Measurements from ENCODE around the gene SYTL1. TPM values are rescaled to one million over a fixed set of nuclear protein-coding genes. Genes with fewer than 3 reads are reported as not detected.

SYTL1 gene, protein sequence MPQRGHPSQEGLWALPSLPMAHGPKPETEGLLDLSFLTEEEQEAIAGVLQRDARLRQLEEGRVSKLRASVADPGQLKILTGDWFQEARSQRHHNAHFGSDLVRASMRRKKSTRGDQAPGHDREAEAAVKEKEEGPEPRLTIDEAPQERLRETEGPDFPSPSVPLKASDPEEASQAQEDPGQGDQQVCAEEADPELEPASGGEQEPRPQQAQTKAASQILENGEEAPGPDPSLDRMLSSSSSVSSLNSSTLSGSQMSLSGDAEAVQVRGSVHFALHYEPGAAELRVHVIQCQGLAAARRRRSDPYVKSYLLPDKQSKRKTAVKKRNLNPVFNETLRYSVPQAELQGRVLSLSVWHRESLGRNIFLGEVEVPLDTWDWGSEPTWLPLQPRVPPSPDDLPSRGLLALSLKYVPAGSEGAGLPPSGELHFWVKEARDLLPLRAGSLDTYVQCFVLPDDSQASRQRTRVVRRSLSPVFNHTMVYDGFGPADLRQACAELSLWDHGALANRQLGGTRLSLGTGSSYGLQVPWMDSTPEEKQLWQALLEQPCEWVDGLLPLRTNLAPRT
- polyA plus RNA-seq, result 100 to 1,000 TPM; 136 to 302 TPM

DNA sequence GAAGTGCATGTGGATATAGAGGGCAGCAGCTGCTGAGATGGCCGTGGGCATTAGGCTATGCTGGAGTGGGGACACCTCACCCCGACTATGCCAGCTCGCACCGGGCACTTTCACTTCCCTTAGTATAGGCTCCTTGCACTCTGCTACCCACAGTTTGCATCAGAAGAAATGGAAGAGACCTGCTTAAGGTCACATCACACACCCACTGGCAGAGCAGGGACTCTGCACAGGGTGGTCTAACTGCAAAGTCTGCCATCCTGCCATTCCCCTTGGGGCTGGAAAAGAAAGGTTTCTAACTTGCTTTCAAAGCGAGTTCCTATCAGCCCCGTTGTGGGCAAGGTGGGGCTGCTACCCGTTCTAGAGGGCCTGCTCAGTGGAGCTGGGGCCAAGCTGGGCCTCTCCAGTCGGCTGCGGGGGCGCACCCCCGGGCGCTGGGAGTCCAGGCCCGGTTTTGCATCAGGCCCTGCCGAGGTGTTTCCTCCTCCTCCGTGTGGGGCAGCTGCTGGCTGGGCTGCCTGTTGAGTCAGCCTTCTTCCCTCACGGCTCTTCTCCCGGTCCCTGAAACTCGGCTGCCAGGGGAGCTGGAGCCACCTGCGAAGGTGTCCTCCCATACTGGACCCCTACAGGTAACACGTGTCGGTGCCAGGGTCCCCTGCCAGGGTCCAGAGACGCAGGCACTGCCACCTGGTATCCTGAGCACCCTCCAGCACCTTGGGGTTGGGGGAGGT, at the start of gene SYTL1:
Gene SYTL1 (plus strand): TSS at position 498 of the 728 bp plus-strand sequence. CDS start 3,313 bp downstream, outside the sequence.
- no peaks in the 10 kb centered on the region for H3K27me3 ChIP-seq (ENCODE audit: control insufficient read depth in 1 of 2, insufficient read depth in 2 of 2, low read length in 2 of 2)
- H3K27ac ChIP-seq (ENCODE audit: low read depth in 2 of 2, low read length in 1 of 2), result peak within 1 kb of the TSS; percentile 98 to 99
- peaks cover 0 to 13% of the 10 kb centered on the region in 2 donors for H3K4me1 ChIP-seq (ENCODE audit: control insufficient read depth in 2 of 2, insufficient read depth in 2 of 2, low read length in 1 of 2)
- no peaks in the 10 kb centered on the region for H3K9me3 ChIP-seq (ENCODE audit: control insufficient read depth in 2 of 2, insufficient read depth in 1 of 2, low read depth in 1 of 2, low read length in 1 of 2)
- peaks cover 0 to 13% of the 10 kb centered on the region in 2 donors for H3K36me3 ChIP-seq (ENCODE audit: control insufficient read depth in 2 of 2, insufficient read depth in 2 of 2, low read length in 1 of 2)
- 16 to 20% methylated on average over 21 to 22 of the region's 22 CpGs for WGBS, 2 donors
- H3K4me3 ChIP-seq (ENCODE audit: low read depth in 1 of 2, low read length in 2 of 2), result peak within 1 kb of the TSS; percentile 84 to 88

DNA sequence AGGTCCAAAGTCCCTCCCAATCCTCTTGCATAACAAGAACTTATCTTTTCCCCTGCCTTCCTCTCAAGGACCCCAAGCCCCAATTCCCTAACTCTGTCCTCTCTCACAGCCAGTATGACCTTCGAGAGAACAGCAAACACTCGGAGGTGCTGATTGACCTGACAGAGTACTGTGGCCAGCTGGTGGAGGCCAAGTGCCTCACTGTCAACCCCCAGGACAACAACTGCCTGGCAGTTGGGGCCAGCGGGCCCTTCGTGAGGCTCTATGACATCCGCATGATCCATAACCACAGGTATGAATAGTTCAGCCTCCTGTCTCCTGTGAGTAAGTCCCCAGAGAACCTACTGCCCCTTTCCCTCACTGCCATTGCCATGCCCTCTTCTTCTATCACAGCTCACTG, 49.7 kb upstream of the SYTL1 start:
- H3K9me3 ChIP-seq (ENCODE audit: control insufficient read depth in 2 of 2, insufficient read depth in 1 of 2, low read depth in 1 of 2, low read length in 1 of 2), result peaks cover 0 to 2% of the 10 kb centered on the region in 2 donors
- H3K27ac ChIP-seq (ENCODE audit: low read depth in 2 of 2, low read length in 1 of 2), result no peak overlapping the region
- peaks cover 10 to 17% of the 10 kb centered on the region in 2 donors for H3K36me3 ChIP-seq (ENCODE audit: control insufficient read depth in 2 of 2, insufficient read depth in 2 of 2, low read length in 1 of 2)
- 86 to 91% methylated on average over 5 of the region's 5 CpGs for WGBS, 2 donors
- H3K4me1 ChIP-seq (ENCODE audit: control insufficient read depth in 2 of 2, insufficient read depth in 2 of 2, low read length in 1 of 2), result peaks cover 0 to 4% of the 10 kb centered on the region in 2 donors
- H3K27me3 ChIP-seq (ENCODE audit: control insufficient read depth in 1 of 2, insufficient read depth in 2 of 2, low read length in 2 of 2), result no peaks in the 10 kb centered on the region
- no peak overlapping the region for H3K4me3 ChIP-seq (ENCODE audit: low read depth in 1 of 2, low read length in 2 of 2)

DNA sequence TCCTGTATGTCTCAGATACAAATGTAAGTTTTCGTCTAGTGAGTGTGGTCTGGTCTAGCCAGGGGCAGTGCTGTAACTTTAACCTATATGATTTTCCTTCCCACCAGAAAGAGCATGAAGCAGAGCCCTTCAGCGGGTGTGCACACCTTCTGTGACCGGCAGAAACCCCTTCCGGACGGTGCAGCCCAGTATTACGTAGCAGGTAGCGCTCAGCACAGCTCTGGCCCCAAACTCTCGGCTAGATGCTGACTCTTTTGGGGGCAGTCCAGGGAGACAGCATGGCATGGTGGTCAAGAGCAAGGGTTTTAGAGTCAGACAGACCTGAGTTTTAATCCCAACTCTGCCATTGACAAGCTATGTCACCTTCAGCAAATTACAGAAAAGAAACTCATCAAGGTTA, 47.9 kb upstream of the SYTL1 start:
- peaks cover 8 to 17% of the 10 kb centered on the region in 2 donors for H3K36me3 ChIP-seq (ENCODE audit: control insufficient read depth in 2 of 2, insufficient read depth in 2 of 2, low read length in 1 of 2)
- H3K4me1 ChIP-seq (ENCODE audit: control insufficient read depth in 2 of 2, insufficient read depth in 2 of 2, low read length in 1 of 2), result peaks cover 0 to 3% of the 10 kb centered on the region in 2 donors
- no peak overlapping the region for H3K27ac ChIP-seq (ENCODE audit: low read depth in 2 of 2, low read length in 1 of 2)
- 93% methylated on average over 8 of the region's 8 CpGs for WGBS, 2 donors
- H3K27me3 ChIP-seq (ENCODE audit: control insufficient read depth in 1 of 2, insufficient read depth in 2 of 2, low read length in 2 of 2), result no peaks in the 10 kb centered on the region
- no peak overlapping the region for H3K4me3 ChIP-seq (ENCODE audit: low read depth in 1 of 2, low read length in 2 of 2)
- peaks cover 0 to 2% of the 10 kb centered on the region in 2 donors for H3K9me3 ChIP-seq (ENCODE audit: control insufficient read depth in 2 of 2, insufficient read depth in 1 of 2, low read depth in 1 of 2, low read length in 1 of 2)

- 37% methylated on average over 10 of the region's 10 CpGs for WGBS, 2 donors
- H3K27me3 ChIP-seq (ENCODE audit: control insufficient read depth in 1 of 2, insufficient read depth in 2 of 2, low read length in 2 of 2), result no peaks in the 10 kb centered on the region
- peaks cover 0 to 18% of the 10 kb centered on the region in 2 donors for H3K4me1 ChIP-seq (ENCODE audit: control insufficient read depth in 2 of 2, insufficient read depth in 2 of 2, low read length in 1 of 2)
- H3K36me3 ChIP-seq (ENCODE audit: control insufficient read depth in 2 of 2, insufficient read depth in 2 of 2, low read length in 1 of 2), result peaks cover 10 to 24% of the 10 kb centered on the region in 2 donors
- peak overlapping the region in 1 of 2 donors; percentile 1 for H3K27ac ChIP-seq (ENCODE audit: low read depth in 2 of 2, low read length in 1 of 2)
- H3K4me3 ChIP-seq (ENCODE audit: low read depth in 1 of 2, low read length in 2 of 2), result no peak overlapping the region
- H3K9me3 ChIP-seq (ENCODE audit: control insufficient read depth in 2 of 2, insufficient read depth in 1 of 2, low read depth in 1 of 2, low read length in 1 of 2), result peaks cover 0 to 2% of the 10 kb centered on the region in 2 donors
These were observed 45.0 kb upstream of the SYTL1 start for GRCh38 chr1:27296773-27297291.

DNA sequence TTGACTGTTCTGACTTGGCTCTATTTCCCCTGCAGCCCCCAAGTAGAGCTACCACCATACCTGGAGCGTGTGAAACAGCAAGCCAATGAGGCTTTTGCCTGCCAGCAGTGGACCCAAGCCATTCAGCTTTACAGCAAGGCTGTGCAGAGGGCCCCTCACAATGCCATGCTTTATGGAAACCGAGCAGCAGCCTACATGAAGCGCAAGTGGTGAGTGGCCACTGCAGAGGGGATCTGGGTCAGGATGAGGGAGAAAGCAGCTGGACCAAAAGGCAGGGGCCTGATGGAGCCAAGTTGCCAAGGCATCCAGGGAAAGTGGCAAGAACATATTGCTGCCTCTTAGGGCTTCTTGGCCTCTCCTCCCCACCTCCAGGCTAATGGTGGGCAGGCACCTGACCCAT, 43.9 kb upstream of the SYTL1 start:
- H3K27me3 ChIP-seq (ENCODE audit: control insufficient read depth in 1 of 2, insufficient read depth in 2 of 2, low read length in 2 of 2), result no peaks in the 10 kb centered on the region
- H3K9me3 ChIP-seq (ENCODE audit: control insufficient read depth in 2 of 2, insufficient read depth in 1 of 2, low read depth in 1 of 2, low read length in 1 of 2), result peaks cover 0 to 2% of the 10 kb centered on the region in 2 donors
- peaks cover 0 to 18% of the 10 kb centered on the region in 2 donors for H3K4me1 ChIP-seq (ENCODE audit: control insufficient read depth in 2 of 2, insufficient read depth in 2 of 2, low read length in 1 of 2)
- H3K36me3 ChIP-seq (ENCODE audit: control insufficient read depth in 2 of 2, insufficient read depth in 2 of 2, low read length in 1 of 2), result peaks cover 10 to 27% of the 10 kb centered on the region in 2 donors
- no peak overlapping the region for H3K4me3 ChIP-seq (ENCODE audit: low read depth in 1 of 2, low read length in 2 of 2)
- 95 to 96% methylated on average over 3 of the region's 3 CpGs for WGBS, 2 donors
- H3K27ac ChIP-seq (ENCODE audit: low read depth in 2 of 2, low read length in 1 of 2), result peak overlapping the region; percentile 3 to 13

DNA sequence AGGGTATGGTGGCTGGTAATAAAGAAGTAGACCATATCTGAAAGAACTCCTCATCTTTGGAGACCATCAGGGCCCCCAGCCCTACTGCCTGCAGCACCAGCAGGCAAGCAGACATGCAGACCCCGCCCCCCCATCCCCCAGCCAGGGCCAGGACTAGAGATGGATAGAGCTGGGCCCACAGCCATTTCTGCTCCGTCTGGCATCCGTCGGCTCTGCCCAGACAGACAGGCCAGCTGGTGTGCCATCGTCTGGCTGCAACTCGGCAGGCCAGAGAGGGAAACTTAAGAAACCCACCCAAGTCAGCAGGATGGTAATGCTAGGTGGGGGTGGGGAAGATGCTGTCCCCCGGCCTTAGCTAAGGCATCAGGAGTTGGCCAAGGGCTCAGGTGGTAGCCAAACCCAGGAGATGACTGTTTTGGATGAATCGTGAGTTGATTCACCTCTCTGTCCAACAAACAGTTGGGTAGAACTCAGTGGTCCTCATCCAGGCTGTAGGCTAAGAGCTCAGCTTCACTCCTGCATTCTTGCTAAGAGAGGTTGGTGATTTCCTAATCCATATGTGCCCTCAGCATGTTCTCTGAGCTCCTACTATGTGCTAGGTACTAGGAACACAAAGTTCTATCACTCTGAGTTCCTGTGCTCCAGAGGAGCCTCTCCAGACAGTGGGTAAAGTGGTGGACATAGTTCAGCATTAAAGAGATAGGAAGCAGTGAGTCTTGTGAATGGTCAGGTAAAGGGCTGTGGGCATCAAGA, 43.0 kb upstream of the SYTL1 start:
- peaks cover 0 to 18% of the 10 kb centered on the region in 2 donors for H3K4me1 ChIP-seq (ENCODE audit: control insufficient read depth in 2 of 2, insufficient read depth in 2 of 2, low read length in 1 of 2)
- H3K9me3 ChIP-seq (ENCODE audit: control insufficient read depth in 2 of 2, insufficient read depth in 1 of 2, low read depth in 1 of 2, low read length in 1 of 2), result peaks cover 0 to 2% of the 10 kb centered on the region in 2 donors
- no peaks in the 10 kb centered on the region for H3K27me3 ChIP-seq (ENCODE audit: control insufficient read depth in 1 of 2, insufficient read depth in 2 of 2, low read length in 2 of 2)
- H3K27ac ChIP-seq (ENCODE audit: low read depth in 2 of 2, low read length in 1 of 2), result peak overlapping the region; percentile 75 to 86
- no peak overlapping the region for H3K4me3 ChIP-seq (ENCODE audit: low read depth in 1 of 2, low read length in 2 of 2)
- H3K36me3 ChIP-seq (ENCODE audit: control insufficient read depth in 2 of 2, insufficient read depth in 2 of 2, low read length in 1 of 2), result peaks cover 10 to 32% of the 10 kb centered on the region in 2 donors
- 49 to 56% methylated on average over 8 of the region's 8 CpGs for WGBS, 2 donors

DNA sequence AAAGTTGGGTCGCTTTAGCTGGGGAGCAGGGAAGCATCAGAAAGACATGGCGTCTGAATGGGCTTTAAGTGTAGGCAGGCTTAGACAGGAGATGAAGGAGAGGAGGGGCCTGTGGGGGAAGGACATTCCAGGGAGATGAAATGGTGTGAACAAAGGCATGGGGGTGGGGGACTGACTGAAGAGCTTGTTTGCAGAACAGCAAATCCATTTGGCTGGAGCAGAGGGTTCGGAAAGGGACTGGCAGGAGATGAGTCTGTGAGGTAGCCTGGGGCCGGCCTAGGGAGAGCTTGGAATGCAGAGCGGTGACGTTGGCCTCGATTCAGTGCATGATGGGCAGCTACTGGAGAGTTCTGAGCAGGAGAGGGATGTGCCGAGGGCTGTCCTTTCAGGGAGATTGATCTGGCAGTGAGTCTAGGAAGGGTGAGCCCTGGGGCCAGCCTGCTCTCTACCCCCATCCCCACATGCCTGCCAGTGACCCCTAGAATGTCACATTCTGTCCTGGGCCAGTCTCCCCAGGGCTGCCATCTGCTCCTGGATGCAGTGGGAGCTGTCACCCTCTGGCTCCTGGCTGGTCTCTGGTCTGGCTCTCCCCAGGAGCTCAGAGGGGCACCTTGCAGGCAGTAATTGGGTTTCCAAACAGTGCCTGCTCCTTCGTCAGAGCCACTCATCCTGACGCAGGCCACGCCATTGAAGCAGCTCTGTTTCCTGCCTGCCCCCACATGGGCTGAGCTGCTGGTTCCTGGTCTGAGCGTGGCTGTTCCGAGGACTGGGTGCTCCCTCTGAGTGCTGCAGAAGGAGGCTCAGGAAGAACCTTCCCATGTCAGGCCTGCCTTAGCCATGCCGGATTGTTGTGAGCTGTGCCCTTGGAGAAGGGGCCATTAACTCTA, 42.2 kb upstream of the SYTL1 start:
- peak overlapping the region; percentile 86 to 92 for H3K27ac ChIP-seq (ENCODE audit: low read depth in 2 of 2, low read length in 1 of 2)
- no peak overlapping the region for H3K4me3 ChIP-seq (ENCODE audit: low read depth in 1 of 2, low read length in 2 of 2)
- WGBS, 2 donors, result 38 to 56% methylated on average over 14 of the region's 14 CpGs
- H3K36me3 ChIP-seq (ENCODE audit: control insufficient read depth in 2 of 2, insufficient read depth in 2 of 2, low read length in 1 of 2), result peaks cover 6 to 26% of the 10 kb centered on the region in 2 donors
- H3K9me3 ChIP-seq (ENCODE audit: control insufficient read depth in 2 of 2, insufficient read depth in 1 of 2, low read depth in 1 of 2, low read length in 1 of 2), result no peaks in the 10 kb centered on the region
- H3K27me3 ChIP-seq (ENCODE audit: control insufficient read depth in 1 of 2, insufficient read depth in 2 of 2, low read length in 2 of 2), result no peaks in the 10 kb centered on the region
- H3K4me1 ChIP-seq (ENCODE audit: control insufficient read depth in 2 of 2, insufficient read depth in 2 of 2, low read length in 1 of 2), result peaks cover 0 to 18% of the 10 kb centered on the region in 2 donors

DNA sequence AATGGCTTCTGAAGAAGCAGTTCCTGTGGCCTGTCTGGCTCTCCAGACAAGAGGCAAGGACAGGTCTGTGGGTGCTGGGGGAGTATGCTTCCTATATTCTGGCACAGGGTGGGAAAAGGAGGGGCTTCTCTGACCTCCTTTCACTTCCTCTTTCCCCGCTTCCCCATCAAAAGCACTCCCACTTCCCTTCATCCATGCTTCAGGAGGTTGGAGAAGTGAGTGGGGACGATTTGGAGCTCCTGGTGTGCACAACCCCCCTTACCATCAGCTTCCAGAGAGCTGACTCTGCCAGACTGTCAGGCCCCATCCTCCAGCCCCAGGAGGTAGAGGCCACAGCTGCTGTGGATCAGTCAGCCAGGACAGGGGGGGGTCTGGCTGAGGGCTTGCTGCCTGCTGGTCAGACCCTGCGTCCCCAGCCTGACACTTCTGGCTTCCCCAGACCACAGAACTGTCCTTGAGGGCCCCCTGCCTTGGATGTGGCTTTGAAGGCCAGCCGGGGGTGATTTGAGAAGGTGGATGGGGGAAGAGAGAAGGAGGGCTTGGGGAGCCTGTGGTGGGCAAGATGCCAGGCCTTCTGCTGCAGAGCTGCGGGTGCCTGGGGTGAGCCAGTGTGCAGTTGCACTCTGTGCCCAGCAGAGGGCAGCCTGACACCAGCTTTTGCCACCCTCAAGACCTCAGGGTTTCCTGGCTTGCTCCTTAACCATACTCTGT, 41.3 kb upstream of the SYTL1 start:
- Histone ChIP-seq H3K4me3 (ENCODE audit: low read depth in 1 of 2, low read length in 2 of 2) (no peak overlapping the region), H3K27me3 (ENCODE audit: control insufficient read depth in 1 of 2, insufficient read depth in 2 of 2, low read length in 2 of 2) (no peaks in the 10 kb centered on the region), H3K9me3 (ENCODE audit: control insufficient read depth in 2 of 2, insufficient read depth in 1 of 2, low read depth in 1 of 2, low read length in 1 of 2) (no peaks in the 10 kb centered on the region), H3K4me1 (ENCODE audit: control insufficient read depth in 2 of 2, insufficient read depth in 2 of 2, low read length in 1 of 2) (peaks cover 0 to 18% of the 10 kb centered on the region in 2 donors), H3K27ac (ENCODE audit: low read depth in 2 of 2, low read length in 1 of 2) (peak overlapping the region; percentile 86 to 92), H3K36me3 (ENCODE audit: control insufficient read depth in 2 of 2, insufficient read depth in 2 of 2, low read length in 1 of 2) (peaks cover 7 to 29% of the 10 kb centered on the region in 2 donors)
- WGBS, 2 donors, result 20 to 29% methylated on average over 5 of the region's 5 CpGs
